Measurements from ENCODE around the gene PODXL.

DNA sequence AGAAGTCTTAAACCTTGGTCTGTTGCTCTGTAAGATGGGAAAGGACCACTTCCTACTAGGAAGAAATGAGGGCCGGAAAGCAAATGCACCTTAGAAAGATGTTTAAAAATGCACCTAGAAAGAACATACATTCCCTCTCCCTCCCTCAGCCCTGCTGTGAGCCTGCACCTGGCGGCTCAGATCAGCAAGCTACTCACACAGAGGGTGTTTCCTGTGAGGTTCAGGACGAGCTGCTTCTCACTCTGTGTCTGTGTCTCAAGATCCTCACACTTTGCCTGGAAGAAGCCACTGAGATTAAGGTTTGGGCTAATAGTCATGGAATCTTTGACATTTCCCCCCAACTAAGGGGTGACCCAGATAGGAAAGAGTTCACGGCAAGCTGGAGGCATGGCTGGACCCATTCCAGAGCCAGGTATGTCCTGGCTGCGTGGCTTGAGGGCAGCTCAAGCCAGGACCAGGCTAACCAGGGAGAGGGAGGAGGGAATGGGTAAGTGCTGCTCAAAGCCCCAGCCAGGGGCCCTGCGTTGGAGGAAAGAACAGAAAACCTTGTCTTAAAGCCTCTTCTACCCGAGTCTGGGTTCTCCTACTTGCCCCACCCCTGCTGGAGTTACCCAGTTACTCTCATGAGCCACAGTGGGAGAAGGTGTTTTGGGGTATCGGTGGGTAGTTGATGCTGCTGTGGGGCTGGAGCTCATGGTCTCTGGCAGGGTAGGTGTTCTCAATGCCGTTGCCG, 47.5 kb downstream of the PODXL start:
- TF ChIP-seq, protein P1, sequence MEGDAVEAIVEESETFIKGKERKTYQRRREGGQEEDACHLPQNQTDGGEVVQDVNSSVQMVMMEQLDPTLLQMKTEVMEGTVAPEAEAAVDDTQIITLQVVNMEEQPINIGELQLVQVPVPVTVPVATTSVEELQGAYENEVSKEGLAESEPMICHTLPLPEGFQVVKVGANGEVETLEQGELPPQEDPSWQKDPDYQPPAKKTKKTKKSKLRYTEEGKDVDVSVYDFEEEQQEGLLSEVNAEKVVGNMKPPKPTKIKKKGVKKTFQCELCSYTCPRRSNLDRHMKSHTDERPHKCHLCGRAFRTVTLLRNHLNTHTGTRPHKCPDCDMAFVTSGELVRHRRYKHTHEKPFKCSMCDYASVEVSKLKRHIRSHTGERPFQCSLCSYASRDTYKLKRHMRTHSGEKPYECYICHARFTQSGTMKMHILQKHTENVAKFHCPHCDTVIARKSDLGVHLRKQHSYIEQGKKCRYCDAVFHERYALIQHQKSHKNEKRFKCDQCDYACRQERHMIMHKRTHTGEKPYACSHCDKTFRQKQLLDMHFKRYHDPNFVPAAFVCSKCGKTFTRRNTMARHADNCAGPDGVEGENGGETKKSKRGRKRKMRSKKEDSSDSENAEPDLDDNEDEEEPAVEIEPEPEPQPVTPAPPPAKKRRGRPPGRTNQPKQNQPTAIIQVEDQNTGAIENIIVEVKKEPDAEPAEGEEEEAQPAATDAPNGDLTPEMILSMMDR (IDR thresholded peaks at IDR 0.05; ENCODE audit: low read length), result no peak
- TF ChIP-seq EZH2 (IDR thresholded peaks at IDR 0.05; ENCODE audit: borderline replicate concordance, low read length), result no peak
